HG03066 (cell line): ENCODE data around the gene MKRN2OS.

ENCODE experiments used
- ATAC-seq: cut with Tn5 transposase; IDR thresholded peaks from one replicate; pipeline ENCODE4 v1.9.1; 2021; ENCODE audit warnings: low read depth; ENCODE audit not compliant: unreplicated experiment

The MKRN2OS gene

GRCh38 chr3:12545473-12545791 is at the start of gene MKRN2OS:
Gene MKRN2OS, minus strand, starts transcription at chr3:12545499. Its CDS starts 35 bp downstream, at chr3:12545464.
- ATAC-seq, result no peak

GRCh38 chr3:12593473-12593872 is 48.2 kb upstream of the MKRN2OS start:
- ATAC-seq, result no peak

- no peak for ATAC-seq
These were observed 46.9 kb upstream of the MKRN2OS start for GRCh38 chr3:12591997-12592715.

GRCh38 chr3:12591456-12591855 is 46.2 kb upstream of the MKRN2OS start:
- ATAC-seq, result no peak

GRCh38 chr3:12590096-12590495 is 44.8 kb upstream of the MKRN2OS start:
- ATAC-seq, result no peak

- no peak for ATAC-seq
These were observed 43.0 kb upstream of the MKRN2OS start for GRCh38 chr3:12588039-12589009.

GRCh38 chr3:12586403-12586802 is 41.1 kb upstream of the MKRN2OS start:
- ATAC-seq, result no peak

- ATAC-seq, result no peak
These were observed 40.7 kb upstream of the MKRN2OS start for GRCh38 chr3:12585970-12586369.

GRCh38 chr3:12585181-12585580 is 39.9 kb upstream of the MKRN2OS start:
- no peak for ATAC-seq

- no peak for ATAC-seq
These were observed 38.8 kb upstream of the MKRN2OS start for GRCh38 chr3:12584083-12584482.

- ATAC-seq, result no peak
These were observed 38.0 kb upstream of the MKRN2OS start for GRCh38 chr3:12583280-12583679.

- ATAC-seq, result no peak
These were observed 37.4 kb upstream of the MKRN2OS start for GRCh38 chr3:12582730-12583129.

- no peak for ATAC-seq
These were observed 34.6 kb upstream of the MKRN2OS start for GRCh38 chr3:12579905-12580304.

GRCh38 chr3:12579456-12579855 is 34.2 kb upstream of the MKRN2OS start:
- no peak for ATAC-seq

- ATAC-seq, result no peak
These were observed 33.4 kb upstream of the MKRN2OS start for GRCh38 chr3:12578742-12579141.

- ATAC-seq, result no peak
These were observed 32.1 kb upstream of the MKRN2OS start for GRCh38 chr3:12577379-12577778.

- ATAC-seq, result no peak
These were observed 29.4 kb upstream of the MKRN2OS start for GRCh38 chr3:12574661-12575060.

GRCh38 chr3:12574131-12574530 is 28.8 kb upstream of the MKRN2OS start:
- no peak for ATAC-seq

- ATAC-seq, result no peak
These were observed 26.7 kb upstream of the MKRN2OS start for GRCh38 chr3:12571986-12572385.

GRCh38 chr3:12569836-12570235 is 24.5 kb upstream of the MKRN2OS start:
- no peak for ATAC-seq

- ATAC-seq, result no peak
These were observed 23.4 kb upstream of the MKRN2OS start for GRCh38 chr3:12568747-12569146.

GRCh38 chr3:12566976-12567375 is 21.7 kb upstream of the MKRN2OS start:
- ATAC-seq, result no peak
